ENCODE measurements around the gene MLF2.
"Not testable (repeated sequence)": the region's sequence is repeated elsewhere in the genome, so short reads cannot be mapped to it uniquely, and the experiment has no call there.

MLF2 gene

GRCh38 chr12:6765634-6766581, 13.0 kb upstream of the MLF2 start, which contains the start of gene PTMS:
PTMS (plus strand) TSS chr12:6766363; CDS start chr12:6766706, 343 bp downstream.
- peak; percentile 98 for DNase-seq (ENCODE audit: low spot score)

GRCh38 chr12:6765048-6765633, 12.2 kb upstream of the MLF2 start:
- peak; percentile 71 for DNase-seq (ENCODE audit: low spot score)

DNA sequence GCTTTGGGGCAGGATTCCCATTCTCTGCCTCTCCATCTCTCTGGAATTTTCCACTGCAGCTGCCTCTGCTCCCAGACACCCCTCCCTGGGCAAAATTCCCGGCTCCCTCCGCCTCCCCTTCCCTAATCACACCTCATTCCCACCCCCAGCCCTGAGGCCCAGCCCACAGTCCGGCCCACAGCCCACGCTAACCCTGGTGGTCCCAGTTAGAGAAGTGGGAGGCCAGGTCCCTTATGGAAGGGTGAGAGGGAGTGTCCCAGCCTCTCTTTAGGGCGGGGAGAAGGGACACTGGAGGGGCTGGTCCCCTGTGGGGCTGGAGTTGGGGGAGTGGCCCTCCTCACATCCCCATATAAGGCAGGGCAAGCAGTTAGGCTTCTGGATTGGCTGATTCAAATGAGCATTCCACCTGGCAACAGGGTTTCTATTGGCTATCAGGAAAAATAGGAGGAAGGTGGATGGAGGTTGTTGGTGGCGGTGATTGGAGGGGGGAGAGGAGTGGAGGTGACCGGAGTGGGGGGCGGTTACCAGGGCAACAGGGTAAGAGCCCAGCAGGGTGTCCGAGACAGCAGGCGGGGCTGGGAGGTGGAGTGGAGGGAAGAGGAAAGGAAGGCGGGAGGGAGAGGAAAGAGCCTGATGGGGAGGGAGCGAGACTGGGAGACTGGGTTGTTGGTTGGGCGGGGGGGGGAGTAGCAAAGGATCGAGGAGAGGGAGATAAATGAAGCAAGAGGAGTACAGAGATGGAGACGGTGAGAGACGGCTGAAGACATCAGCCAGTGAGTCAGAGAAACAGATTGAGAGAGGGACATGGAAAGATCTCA, 11.3 kb upstream of the MLF2 start:
- peak; percentile 100 for DNase-seq (ENCODE audit: low spot score)

DNA sequence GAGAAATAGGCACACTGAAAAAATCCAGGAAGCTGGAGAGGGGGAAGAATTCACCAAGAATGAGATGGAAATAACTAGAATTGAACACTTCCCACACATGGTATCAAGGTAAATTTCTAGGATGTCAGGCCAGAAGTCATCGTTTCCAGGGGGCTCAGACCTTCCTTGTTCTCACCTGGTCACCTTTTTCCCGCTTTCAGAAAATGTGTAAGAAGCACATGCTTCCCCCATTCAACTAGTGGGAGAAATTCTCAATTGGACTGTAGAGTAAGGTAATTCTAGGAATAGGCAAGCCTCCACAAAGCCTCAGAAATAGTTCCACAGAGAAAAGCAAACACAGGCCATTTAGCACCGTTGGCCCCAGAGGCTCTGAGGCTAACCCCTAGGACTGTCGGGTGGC, 10.4 kb upstream of the MLF2 start:
- DNase-seq (ENCODE audit: low spot score) = no peak

GRCh38 chr12:6759741-6760140, 6.8 kb upstream of the MLF2 start:
- DNase-seq (ENCODE audit: low spot score) = no peak

DNA sequence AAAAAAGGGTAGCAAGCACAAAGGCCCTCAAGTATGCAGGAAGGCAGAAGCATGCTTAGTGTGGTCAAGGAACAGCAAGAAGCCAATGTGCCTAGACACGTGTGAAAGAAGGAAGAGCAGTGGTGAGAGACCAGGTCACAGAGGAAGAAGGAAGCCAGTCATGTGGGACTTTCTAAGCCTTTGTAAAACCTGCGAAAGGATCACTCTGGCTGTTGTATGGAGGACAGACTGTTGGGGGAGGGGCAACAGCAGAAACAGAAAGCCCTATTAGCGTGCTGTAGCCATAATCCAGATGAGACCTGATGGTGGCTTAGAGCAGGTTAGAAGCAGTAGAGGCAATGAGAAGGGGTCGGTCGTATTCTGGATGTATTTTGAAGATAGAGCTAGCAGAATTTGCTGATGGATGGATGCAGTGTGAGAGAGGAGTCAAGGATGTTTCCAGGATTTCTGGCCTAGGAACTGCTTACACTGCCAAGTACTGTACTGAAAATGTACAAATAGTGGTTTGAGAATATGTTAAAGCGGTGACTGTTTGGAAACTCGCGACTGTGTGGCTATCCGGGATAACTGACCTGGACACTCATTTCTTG, 5.7 kb upstream of the MLF2 start:
- no peak for DNase-seq (ENCODE audit: low spot score)

- DNase-seq (ENCODE audit: low spot score) = no peak
These were observed 4.2 kb upstream of the MLF2 start for GRCh38 chr12:6757028-6757690.

DNA sequence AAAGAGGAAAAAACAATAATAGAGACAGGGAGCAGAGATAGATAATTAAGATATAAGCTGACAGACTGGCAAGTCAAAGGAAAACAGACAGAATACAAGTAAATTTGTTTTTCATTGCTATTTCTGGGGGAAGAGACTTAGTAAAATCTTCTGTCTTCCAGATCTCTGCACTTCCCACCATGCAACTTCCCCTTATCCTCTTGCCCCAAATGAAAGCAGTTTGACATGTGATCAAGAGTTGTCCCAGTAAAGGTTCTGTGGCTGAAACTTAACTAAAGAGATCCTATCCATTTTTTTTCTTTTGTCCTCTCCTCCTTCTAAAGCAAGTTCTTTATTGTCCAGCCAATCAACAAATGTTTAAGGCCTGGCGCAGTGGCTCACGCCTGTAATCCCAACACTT, 1.5 kb upstream of the MLF2 start:
- DNase-seq (ENCODE audit: low spot score) = no peak

GRCh38 chr12:6753772-6754356, 923 bp upstream of the MLF2 start:
- no peak for DNase-seq (ENCODE audit: low spot score)

GRCh38 chr12:6752167-6752920, 597 bp downstream of the MLF2 start:
- DNase-seq (ENCODE audit: low spot score) = peak; percentile 44

GRCh38 chr12:6751767-6752166, 1.2 kb downstream of the MLF2 start:
- DNase-seq (ENCODE audit: low spot score) = no peak

GRCh38 chr12:6750506-6750905, 2.4 kb downstream of the MLF2 start:
- no peak for DNase-seq (ENCODE audit: low spot score)

GRCh38 chr12:6748761-6749160, 4.2 kb downstream of the MLF2 start:
- no peak for DNase-seq (ENCODE audit: low spot score)

DNA sequence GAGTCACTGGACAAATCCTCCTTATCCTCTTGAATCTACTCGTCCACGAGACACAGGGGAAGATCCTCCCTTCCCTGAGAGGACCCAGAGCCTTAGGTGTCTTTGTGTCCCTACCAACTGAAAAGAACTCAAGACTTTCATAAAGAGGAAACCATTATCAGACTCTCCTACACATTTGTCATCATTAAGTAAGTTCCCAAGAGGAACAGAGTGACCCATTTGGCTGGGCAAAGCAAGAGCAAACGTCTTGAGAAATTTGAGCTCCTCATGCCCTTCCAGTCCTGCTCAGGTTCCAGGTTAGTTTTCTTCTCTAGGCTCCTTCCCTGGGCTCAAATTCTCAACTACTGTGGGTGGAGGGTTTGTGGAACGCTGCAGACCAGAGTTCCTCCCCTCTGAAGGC, 5.7 kb downstream of the MLF2 start:
- DNase-seq (ENCODE audit: low spot score) = no peak

DNA sequence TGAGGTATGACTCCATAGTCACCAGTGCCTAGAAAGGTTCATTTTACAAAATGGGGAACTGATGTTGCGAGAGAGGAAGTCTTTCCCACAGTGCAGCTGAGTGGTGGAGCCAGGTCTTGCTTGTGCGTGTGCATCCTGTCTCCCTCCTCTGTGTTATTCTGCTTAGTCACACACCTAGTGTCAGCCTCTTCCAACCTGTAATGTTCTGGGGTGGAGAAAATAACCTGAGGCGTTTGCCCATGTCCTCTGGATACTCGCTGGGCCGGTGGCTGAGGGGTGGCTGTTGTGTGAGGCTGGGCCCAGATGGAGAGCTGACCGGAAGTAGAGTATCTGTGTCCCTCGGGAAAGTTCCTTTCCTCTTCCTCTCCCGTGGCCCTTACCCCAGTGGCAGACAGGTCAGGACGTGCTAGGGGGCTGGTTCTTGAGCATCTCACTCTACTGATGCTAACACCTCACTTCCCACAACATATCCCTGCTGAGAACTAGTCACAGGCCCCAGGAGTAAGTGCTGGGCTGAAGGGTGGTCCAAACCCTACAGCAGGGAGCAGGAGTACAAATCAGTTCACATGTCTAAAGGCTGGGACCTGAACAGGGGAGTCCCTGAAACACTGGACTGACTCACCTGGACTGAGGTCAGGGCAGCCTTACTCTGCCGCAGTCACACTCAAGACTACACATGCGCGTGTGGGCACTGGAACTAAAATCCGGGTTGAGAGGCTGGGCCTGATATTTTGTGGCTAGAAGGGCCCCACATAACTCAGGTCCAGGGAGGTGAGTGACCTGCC, 7.0 kb downstream of the MLF2 start:
- no peak for DNase-seq (ENCODE audit: low spot score)

DNA sequence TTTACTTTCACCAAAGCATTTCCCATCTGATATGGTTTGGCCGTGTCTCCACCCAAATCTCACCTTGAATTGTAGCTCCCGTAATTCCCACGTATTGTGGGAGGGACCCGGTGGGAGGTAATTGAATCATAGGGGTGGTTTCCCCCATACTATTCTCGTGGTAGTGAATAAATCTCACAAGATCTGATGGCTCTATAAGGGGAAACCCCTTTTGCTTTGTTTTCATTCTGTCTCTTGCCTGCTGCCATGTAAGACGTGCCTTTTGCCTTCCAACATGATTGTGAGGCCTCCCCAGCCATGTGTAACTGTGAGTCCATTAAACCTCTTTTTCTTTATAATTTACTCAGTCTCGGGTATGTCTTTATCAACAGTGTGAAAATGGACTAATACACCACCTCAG, 9.6 kb downstream of the MLF2 start:
- DNase-seq (ENCODE audit: low spot score) = not testable (repeated sequence)

- DNase-seq (ENCODE audit: low spot score) = no peak
These were observed 10.1 kb downstream of the MLF2 start for GRCh38 chr12:6742834-6743233.

- DNase-seq (ENCODE audit: low spot score) = not testable (repeated sequence)
These were observed 10.9 kb downstream of the MLF2 start for GRCh38 chr12:6742080-6742479.

DNA sequence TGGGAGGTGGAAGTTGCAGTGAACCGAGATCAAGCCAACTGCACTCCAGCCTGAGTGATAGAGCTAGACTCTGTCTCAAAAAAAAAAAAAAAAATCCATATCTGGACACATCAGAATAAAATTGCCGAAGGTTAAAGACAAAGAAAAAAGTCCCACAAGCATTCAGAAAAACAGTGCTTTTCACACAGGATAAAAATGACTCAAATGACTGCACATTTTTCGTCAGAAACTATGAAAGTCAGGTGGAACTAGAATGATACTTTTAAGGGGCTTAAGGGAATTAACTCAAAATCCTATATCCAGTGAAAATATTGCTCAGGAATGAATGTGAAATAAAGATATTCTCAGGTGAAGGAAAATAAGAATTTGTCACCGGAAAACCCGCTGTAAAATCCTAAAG, 16.2 kb downstream of the MLF2 start:
- no peak for DNase-seq (ENCODE audit: low spot score)

Measured in cerebellar cortex (tissue), 1 donor.